Glutamatergic neuron (in vitro differentiated cells): ENCODE results near the gene SPDYA. TPM values are rescaled to one million over a fixed set of nuclear protein-coding genes. Genes with fewer than 3 reads are reported as not detected.

ENCODE experiments used
- total RNA-seq: library from RNA; stranded (reverse); fragmentation: NEBNext Ultra II Directional; extraction: Animal tissue kit (Norgen Biotek cat#: 25700); gene quantifications from one replicate; pipeline ENCODE4 v1.2.1, GENCODE V29; 2021; ENCODE audit not compliant: unreplicated experiment

Gene SPDYA
- total RNA-seq, 1 donor from 2014 or later: 0.81 TPM

Other genes with a start within 250 kb of the SPDYA start
- 144 TPM for gene PPP1CB, start 59.0 kb upstream of the SPDYA start, total RNA-seq
- gene TRMT61B, start 59.5 kb downstream of the SPDYA start, total RNA-seq: 17.5 TPM
- 32.5 TPM for gene WDR43, start 83.8 kb downstream of the SPDYA start, total RNA-seq
- gene TOGARAM2, start 170.5 kb downstream of the SPDYA start, total RNA-seq: not detected